Thoracic aorta (tissue), 2 donors: ENCODE results near the gene ITPR2. TPM values are rescaled to one million over a fixed set of nuclear protein-coding genes. Genes with fewer than 3 reads are reported as not detected.

ENCODE experiments used
- ATAC-seq: fragments of 150-250 bp; one replicate; pipeline ENCODE4 v1.8.0; 2017; ENCODE audit warnings: low read depth; ENCODE audit not compliant: insufficient number of reproducible peaks, low FRiP score
- DNase-seq: peaks from one replicate; pipeline ENCODE4 v3.0.0-alpha.2; 2020; ENCODE audit warnings: low spot score
- H3K27ac ChIP-seq, 2 donors: fragments of 200-600 bp; sonication (generic); 1 replicate in 1 of 2; 2 replicates in 1 of 2; pipeline ENCODE4 v1.5.1; 2016; ENCODE audit warnings: mild to moderate bottlenecking in 2 of 2, moderate library complexity in 2 of 2
- H3K27me3 ChIP-seq: fragments of 200-600 bp; sonication (generic); replicated peaks from 2 replicates; pipeline ENCODE4 v1.6.0; 2016; ENCODE audit warnings: mild to moderate bottlenecking; ENCODE audit not compliant: insufficient read depth
- H3K36me3 ChIP-seq: fragments of 200-600 bp; sonication (generic); one replicate; pipeline ENCODE4 v1.5.1; 2016
- H3K4me1 ChIP-seq, 2 donors: fragments of 200-600 bp; sonication (generic); 1 replicate in 1 of 2; 2 replicates in 1 of 2; pipeline versions ENCODE4 v1.5.1 to v1.6.0; 2016; ENCODE audit warnings: low read depth in 2 of 2, mild to moderate bottlenecking in 1 of 2; ENCODE audit not compliant: control insufficient read depth in 1 of 2
- H3K4me3 ChIP-seq: fragments of 200-600 bp; sonication (generic); 2 replicates; pipeline ENCODE4 v1.5.1; 2016; ENCODE audit warnings: mild to moderate bottlenecking
- H3K9me3 ChIP-seq: fragments of 200-600 bp; sonication (generic); 2 replicates; pipeline ENCODE4 v1.5.1; 2016
- total RNA-seq, 2 donors: library from RNA; depleted of rRNA; stranded (reverse); fragments of >200 nt; gene quantifications; one replicate each; pipeline versions ENCODE4 v1.1.0 to v1.2.3, GENCODE V29; 2016
- TF ChIP-seq, protein P1 (sequence below): fragments of 200-600 bp; sonication (generic); IDR thresholded peaks from one replicate; pipeline ENCODE4 v1.5.1; 2019; ENCODE audit warnings: antibody characterized with exemption

ITPR2 gene
- total RNA-seq, 2 donors from 2014 or later = 28.3 to 86.3 TPM

DNA sequence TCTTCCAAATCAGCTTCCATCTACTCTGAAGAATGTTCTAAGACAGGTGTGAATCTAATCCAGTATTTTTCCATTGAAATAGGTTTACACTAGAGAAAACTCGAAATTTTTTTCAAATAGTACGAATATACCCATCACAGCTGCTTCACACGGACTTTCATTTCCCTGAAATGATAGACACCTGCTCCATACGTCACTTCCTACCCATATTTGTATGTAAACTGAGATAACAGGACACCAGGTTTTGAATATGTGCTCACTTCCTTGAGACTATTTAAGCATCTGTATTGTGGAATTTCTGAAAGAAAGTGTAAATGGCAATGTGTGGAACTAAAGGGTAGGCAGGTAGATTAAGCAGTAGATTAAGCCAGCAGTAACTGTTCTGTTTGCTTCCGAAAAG, 13.4 kb upstream of the ITPR2 start:
- Histone ChIP-seq H3K27me3 (no peaks in the 10 kb centered on the region), H3K4me3 (no peak overlapping the region), H3K9me3 (no peaks in the 10 kb centered on the region), H3K27ac (peak overlapping the region in 1 of 2 donors; percentile 27), H3K36me3 (no peaks in the 10 kb centered on the region), H3K4me1 (peaks cover 11 to 15% of the 10 kb centered on the region in 2 donors)
- no peak for DNase-seq
- TF ChIP-seq, protein P1, sequence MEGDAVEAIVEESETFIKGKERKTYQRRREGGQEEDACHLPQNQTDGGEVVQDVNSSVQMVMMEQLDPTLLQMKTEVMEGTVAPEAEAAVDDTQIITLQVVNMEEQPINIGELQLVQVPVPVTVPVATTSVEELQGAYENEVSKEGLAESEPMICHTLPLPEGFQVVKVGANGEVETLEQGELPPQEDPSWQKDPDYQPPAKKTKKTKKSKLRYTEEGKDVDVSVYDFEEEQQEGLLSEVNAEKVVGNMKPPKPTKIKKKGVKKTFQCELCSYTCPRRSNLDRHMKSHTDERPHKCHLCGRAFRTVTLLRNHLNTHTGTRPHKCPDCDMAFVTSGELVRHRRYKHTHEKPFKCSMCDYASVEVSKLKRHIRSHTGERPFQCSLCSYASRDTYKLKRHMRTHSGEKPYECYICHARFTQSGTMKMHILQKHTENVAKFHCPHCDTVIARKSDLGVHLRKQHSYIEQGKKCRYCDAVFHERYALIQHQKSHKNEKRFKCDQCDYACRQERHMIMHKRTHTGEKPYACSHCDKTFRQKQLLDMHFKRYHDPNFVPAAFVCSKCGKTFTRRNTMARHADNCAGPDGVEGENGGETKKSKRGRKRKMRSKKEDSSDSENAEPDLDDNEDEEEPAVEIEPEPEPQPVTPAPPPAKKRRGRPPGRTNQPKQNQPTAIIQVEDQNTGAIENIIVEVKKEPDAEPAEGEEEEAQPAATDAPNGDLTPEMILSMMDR = no peak
- ATAC-seq = no peak

DNA sequence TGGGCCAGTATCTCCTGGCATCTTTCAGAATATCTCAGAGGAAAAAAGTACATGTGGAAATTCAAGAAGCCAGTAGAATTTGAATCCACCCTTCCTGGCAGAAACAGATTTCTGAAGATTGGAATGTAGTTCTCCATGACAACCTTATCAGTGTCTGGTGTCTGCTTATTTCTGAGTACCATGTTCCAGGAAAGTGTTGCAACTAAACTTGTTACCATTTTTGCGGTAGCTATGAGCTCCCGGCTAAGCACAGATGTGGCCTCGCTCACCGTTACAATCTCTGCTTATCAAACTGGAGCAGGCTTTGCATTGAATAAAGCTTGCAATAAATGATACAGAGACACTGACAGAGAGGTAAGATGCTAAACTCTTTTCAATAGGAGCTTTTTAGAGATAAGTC, 13.0 kb upstream of the ITPR2 start:
- H3K4me3 ChIP-seq = peak overlapping the region; percentile 13
- no peaks in the 10 kb centered on the region for H3K9me3 ChIP-seq
- no peaks in the 10 kb centered on the region for H3K27me3 ChIP-seq
- TF ChIP-seq, protein P1 = no peak
- peak overlapping the region in 1 of 2 donors; percentile 41 for H3K27ac ChIP-seq
- H3K36me3 ChIP-seq = no peaks in the 10 kb centered on the region
- peaks cover 11 to 15% of the 10 kb centered on the region in 2 donors for H3K4me1 ChIP-seq
- peak; percentile 82 for ATAC-seq
- DNase-seq = no peak

DNA sequence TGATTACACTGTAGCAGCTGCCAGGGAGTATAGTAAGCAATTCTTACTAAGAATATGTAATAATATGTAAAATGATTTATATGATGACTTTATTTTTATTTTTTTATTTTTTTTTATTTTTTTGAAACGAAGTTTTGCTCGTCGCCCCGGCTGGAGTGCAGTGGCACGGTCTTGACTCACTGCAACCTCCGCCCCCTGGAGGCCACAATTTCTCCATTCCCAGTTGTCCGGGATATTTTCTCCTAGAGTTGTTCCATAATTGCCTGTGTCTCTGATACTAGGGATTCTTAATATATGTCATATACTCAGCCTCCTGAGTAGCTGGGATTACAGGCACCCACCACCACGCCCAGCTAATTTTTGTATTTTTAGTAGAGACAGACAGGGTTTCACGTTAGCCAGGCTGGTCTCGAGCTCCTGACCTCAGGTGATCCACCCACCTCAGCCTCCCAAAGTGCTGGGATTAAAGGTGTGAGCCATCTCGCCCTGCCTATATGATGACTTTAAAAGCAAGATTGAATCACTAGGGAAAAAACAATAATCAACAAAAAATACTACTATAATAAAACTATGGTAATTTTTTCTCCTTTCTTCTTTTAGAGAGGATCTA, 12.2 kb upstream of the ITPR2 start:
- no peaks in the 10 kb centered on the region for H3K9me3 ChIP-seq
- peak overlapping the region in 1 of 2 donors; percentile 41 for H3K27ac ChIP-seq
- ATAC-seq = no peak
- DNase-seq = peak; percentile 15
- TF ChIP-seq, protein P1 = peak; percentile 55
- peaks cover 11 to 15% of the 10 kb centered on the region in 2 donors for H3K4me1 ChIP-seq
- H3K36me3 ChIP-seq = no peaks in the 10 kb centered on the region
- H3K4me3 ChIP-seq = no peak overlapping the region
- H3K27me3 ChIP-seq = no peaks in the 10 kb centered on the region

DNA sequence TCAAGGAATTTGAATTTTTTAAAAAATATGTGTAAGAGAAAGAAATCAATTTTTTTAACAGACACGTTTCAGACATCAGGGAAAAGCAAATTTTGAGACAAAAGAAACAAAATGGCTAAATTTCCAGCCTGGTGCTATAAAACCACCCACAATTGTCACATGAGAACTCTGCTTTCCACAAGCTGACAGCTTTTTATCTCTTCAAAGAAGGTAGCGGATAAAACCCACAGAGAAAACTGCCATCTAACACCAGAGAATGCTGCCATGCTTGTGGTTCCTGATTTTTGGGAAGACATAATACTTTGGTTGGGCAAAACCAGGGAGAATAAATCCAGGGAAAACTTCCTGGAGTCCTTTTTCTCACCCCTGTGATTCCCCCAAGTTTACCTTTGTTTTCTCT, 10.3 kb upstream of the ITPR2 start:
- no peaks in the 10 kb centered on the region for H3K9me3 ChIP-seq
- no peaks in the 10 kb centered on the region for H3K27me3 ChIP-seq
- H3K4me1 ChIP-seq = peaks cover 11 to 15% of the 10 kb centered on the region in 2 donors
- no peak overlapping the region for H3K4me3 ChIP-seq
- no peak overlapping the region for H3K27ac ChIP-seq
- H3K36me3 ChIP-seq = no peaks in the 10 kb centered on the region
- DNase-seq = no peak
- TF ChIP-seq, protein P1 = no peak
- no peak for ATAC-seq

DNA sequence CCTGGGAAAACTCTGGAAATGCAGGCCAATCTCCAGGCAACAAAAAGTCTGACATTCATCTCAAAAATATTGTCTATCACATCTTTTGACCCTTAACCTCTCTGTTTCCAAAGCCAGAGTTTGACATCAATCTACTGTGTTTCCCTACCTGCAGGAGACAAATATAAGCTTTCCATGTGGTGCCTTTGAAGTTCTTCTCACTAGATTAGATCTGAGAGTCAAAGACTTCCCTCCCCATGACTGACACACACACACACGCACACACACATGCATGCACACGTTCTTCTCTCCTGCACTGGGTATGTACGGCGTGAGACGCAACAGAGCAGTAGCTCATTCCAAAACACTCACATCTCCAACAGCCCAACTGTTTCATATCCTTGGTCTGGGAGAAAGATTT, 8.1 kb upstream of the ITPR2 start:
- no peak for ATAC-seq
- Histone ChIP-seq H3K27ac (no peak overlapping the region), H3K9me3 (no peaks in the 10 kb centered on the region), H3K27me3 (no peaks in the 10 kb centered on the region), H3K4me1 (peaks cover 11% of the 10 kb centered on the region in 2 donors), H3K4me3 (no peak overlapping the region), H3K36me3 (no peaks in the 10 kb centered on the region)
- TF ChIP-seq, protein P1 = no peak
- DNase-seq = no peak
